ENCODE measurements around the gene FBXO10.
A peak's percentile ranks its signal among the peaks of the same experiment; 100 is the strongest.

Gene FBXO10

GRCh38 chr9:37593883-37594448, 17.8 kb upstream of the FBXO10 start:
- no peak for DNase-seq (ENCODE audit: low read depth)

- DNase-seq (ENCODE audit: low read depth) = peak; percentile 80
These were observed 16.1 kb upstream of the FBXO10 start, which contains the start of gene TOMM5 for GRCh38 chr9:37592108-37592951. TOMM5 (minus strand) TSS chr9:37592597; CDS start chr9:37592532, 65 bp downstream.

- no peak for DNase-seq (ENCODE audit: low read depth)
These were observed 11.3 kb upstream of the FBXO10 start for GRCh38 chr9:37587521-37587920.

- DNase-seq (ENCODE audit: low read depth) = no peak
These were observed 7.4 kb upstream of the FBXO10 start for GRCh38 chr9:37583522-37584121.

- DNase-seq (ENCODE audit: low read depth) = peak; percentile 48
These were observed 6.5 kb upstream of the FBXO10 start for GRCh38 chr9:37582548-37583157.

GRCh38 chr9:37575511-37575914, 667 bp downstream of the FBXO10 start:
- DNase-seq (ENCODE audit: low read depth) = no peak

- DNase-seq (ENCODE audit: low read depth) = no peak
These were observed 1.2 kb downstream of the FBXO10 start for GRCh38 chr9:37575001-37575400.

GRCh38 chr9:37574241-37574721, 1.9 kb downstream of the FBXO10 start:
- no peak for DNase-seq (ENCODE audit: low read depth)

GRCh38 chr9:37571282-37571681, 4.9 kb downstream of the FBXO10 start:
- DNase-seq (ENCODE audit: low read depth) = no peak

GRCh38 chr9:37566716-37567115, 9.5 kb downstream of the FBXO10 start:
- no peak for DNase-seq (ENCODE audit: low read depth)

GRCh38 chr9:37565661-37566618, 10.2 kb downstream of the FBXO10 start:
- no peak for DNase-seq (ENCODE audit: low read depth)

GRCh38 chr9:37564916-37565315, 11.3 kb downstream of the FBXO10 start:
- no peak for DNase-seq (ENCODE audit: low read depth)

GRCh38 chr9:37563806-37564513, 12.2 kb downstream of the FBXO10 start:
- no peak for DNase-seq (ENCODE audit: low read depth)

GRCh38 chr9:37562826-37563225, 13.4 kb downstream of the FBXO10 start:
- DNase-seq (ENCODE audit: low read depth) = no peak

- no peak for DNase-seq (ENCODE audit: low read depth)
These were observed 14.5 kb downstream of the FBXO10 start for GRCh38 chr9:37561682-37562081.

GRCh38 chr9:37559855-37560592, 16.2 kb downstream of the FBXO10 start:
- no peak for DNase-seq (ENCODE audit: low read depth)

- no peak for DNase-seq (ENCODE audit: low read depth)
These were observed 17.1 kb downstream of the FBXO10 start for GRCh38 chr9:37559125-37559524.

- DNase-seq (ENCODE audit: low read depth) = no peak
These were observed 20.4 kb downstream of the FBXO10 start for GRCh38 chr9:37555786-37556185.

- no peak for DNase-seq (ENCODE audit: low read depth)
These were observed 21.9 kb downstream of the FBXO10 start for GRCh38 chr9:37554318-37554717.

- no peak for DNase-seq (ENCODE audit: low read depth)
These were observed 24.3 kb downstream of the FBXO10 start for GRCh38 chr9:37551888-37552287.

Measured in GM04504 (cell line).